HG03432 (cell line): ENCODE data around the gene PARD3.
"Not testable (repeated sequence)": the region's sequence is repeated elsewhere in the genome, so short reads cannot be mapped to it uniquely, and the experiment has no call there.

Experiments used
- ATAC-seq: cut with Tn5 transposase; IDR thresholded peaks from one replicate; pipeline ENCODE4 v1.9.1; 2021; ENCODE audit warnings: mild to moderate bottlenecking, moderate library complexity; ENCODE audit not compliant: unreplicated experiment

PARD3 gene

DNA sequence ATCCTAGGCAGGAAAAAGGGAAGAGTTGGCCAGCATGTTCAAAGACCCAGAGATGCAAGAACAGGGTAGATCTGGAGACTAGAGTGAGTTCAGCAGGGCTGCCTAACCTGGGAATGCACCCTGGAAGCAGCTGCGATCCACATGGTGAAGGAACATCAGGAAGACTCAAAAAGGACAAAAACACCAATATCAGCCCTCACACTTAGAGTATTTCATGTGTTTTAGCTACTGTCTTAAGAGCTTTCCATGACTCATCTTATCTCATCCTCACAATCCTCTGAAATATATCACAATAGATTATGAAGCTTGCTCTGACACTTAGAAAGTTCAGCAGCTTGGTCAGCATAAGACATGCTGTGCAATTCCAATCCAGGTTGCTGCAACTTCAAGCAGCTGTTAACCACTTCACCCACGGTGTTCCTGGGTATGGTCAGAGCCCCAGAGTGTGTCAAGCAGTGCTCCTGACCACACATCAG, 380.9 kb downstream of the PARD3 start:
- no peak for ATAC-seq

DNA sequence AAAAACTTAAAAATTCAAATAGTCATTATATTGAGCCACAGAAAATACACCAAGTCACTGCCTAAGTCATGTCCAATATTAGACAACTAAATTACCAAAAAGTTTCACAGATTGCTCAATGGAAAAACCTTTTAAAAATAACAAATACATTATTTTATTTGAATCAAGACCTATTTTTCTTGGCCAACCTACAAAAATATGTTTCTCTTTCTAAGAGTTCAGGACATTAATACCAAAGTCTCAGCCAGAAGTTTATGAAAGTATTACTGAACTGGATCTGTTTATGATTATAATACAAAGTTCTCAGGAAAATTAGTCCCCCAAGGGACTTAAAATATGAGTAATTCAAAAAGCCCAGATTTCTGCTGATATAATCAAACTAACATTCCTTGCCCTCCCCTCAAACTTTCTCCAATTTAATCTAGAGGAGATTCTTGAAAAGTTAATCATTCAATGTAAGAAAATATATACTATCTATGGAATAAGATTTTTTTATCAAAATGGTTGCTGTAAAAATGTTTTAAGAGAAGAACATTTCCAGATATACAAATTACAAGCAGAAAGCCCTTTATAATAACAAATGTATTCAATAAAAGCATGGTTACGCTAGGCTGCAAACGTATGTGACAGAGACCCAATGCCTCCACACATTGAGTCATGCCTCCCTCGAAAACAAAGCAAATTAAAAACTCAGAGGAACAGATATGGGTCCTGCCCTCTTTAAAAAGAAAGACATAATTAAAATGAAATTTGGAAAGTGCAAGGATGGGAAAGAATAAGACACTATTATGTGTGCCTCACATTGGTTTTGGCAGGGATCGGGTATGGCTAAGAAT, 381.6 kb downstream of the PARD3 start:
- ATAC-seq = no peak

DNA sequence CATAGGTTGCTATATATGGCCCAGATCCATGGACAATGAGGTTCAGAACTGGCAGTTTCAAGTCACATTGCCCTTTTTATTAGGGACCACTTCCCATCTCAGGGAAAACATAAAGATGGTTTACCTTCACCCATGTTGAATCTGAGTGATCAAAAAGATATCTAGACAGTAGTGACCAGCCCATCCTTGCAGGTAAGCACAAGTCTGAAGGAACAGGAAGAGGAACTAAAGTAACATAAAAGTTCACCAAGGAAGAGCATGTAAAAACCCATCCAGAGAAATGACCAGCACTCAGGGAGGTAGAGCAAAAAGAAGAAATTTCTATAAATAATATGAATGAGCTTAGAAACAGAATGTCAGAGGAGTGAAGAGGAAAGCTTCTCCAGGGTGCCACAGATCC, 382.5 kb downstream of the PARD3 start:
- no peak for ATAC-seq

DNA sequence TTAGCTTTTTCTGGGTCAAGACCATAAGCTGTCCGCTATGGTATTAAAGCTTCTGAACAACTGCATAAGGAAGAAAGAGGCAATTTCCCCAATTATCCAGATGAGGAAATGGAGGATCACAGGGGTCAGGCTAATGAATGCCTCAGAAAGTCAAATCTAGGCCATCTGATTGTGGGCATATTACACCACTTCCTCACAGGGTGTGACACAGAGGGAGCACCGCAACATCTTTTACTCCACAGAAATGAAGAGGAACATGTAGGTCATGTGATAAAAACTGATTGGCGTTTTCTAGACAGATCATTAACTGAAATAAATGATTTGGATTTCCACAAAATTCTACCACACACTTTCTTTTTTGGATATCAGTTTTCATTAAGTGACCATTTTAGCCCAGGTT, 384.4 kb downstream of the PARD3 start:
- ATAC-seq = no peak

DNA sequence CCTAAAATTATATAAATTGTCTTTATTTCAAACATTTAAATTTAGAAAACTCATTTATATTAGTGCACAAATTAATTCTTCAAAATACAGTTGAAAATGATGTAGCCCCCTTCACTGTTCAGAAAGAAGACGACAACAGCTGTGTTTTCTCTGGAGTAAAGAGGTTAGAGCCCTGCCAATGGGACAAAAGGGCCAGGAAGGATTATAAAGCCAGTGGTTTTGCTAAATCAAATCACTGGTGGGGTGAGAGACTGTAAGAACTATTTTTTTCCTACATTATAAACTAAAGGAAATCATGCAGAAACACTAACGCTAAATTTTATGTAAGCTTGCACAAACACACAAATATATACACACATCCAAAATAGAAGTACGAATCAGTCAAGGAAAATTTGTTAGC, 386.6 kb downstream of the PARD3 start:
- no peak for ATAC-seq

DNA sequence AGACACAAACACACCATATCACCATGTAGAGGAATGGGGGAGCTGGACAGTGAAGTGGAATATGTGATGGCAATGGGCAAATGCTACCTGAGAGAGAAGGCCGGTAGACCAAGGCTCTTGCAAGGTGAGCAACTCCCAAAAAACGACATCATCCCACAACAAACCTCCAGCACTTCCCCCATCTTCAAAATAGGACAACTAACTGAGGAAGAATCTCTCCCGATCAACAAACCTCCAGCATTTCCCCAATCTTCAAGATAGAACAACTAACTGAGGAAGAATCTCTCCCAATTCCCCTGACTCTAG, 387.2 kb downstream of the PARD3 start:
- no peak for ATAC-seq

DNA sequence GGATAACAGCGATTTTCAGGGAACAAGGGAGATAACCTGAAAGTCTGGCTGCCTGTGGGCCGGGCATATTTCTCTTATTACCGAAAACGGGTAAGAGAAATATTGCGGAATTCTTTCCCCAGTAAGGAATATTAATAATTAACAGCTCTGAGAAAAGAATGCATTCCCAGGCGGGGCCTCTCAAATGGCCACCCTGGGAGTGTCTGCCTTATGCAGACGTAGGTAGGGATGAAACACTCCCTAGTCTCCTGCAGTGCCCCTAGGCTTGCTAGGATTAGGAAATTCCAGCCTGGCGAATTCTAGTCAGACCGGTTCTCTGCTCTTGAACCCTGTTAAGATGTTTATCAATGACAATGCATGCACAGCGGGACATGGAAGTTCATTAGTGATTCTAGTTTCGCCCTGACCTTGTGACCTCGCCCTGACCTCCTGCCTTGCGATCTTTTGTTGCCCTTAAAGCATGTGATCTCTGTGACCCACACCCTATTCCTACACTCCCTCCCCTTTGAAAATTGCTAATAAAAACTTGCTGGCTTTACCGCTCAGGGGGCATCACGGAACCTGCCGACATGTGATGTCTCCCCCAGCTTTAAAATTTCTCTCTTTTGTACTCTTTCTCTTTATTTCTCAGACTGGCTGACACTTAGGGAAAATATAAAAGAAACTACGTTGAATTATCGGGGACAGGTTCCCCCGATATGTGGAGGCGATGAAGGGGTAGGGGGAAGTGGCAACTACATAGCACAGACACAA, 387.8 kb downstream of the PARD3 start:
- not testable (repeated sequence) for ATAC-seq

DNA sequence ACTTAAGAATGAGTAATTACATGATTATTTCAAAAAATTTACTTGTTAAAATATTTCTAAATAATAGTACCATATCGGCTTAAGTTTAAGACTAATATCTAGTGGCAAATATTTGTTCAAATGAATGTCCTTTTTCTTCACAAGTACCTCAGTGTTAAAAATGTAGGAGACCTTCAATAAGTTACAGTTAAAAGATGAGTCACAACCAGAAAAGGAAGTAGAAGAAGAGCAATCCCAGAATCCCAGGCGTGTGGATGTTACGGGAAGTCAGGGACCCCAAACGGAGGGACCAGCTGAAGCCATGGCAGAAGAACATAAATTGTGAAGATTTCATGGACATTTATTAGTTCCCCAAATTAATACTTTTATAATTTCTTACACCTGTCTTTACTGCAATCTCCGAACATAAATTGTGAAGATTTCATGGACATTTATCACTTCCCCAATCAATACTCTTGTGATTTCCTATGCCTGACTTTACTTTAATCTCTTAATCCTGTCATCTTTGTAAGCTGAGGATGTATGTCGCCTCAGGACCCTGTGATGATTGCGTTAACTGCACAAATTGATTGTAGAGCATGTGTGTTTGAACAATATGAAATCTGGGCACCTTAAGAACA, 388.4 kb downstream of the PARD3 start:
- not testable (repeated sequence) for ATAC-seq

DNA sequence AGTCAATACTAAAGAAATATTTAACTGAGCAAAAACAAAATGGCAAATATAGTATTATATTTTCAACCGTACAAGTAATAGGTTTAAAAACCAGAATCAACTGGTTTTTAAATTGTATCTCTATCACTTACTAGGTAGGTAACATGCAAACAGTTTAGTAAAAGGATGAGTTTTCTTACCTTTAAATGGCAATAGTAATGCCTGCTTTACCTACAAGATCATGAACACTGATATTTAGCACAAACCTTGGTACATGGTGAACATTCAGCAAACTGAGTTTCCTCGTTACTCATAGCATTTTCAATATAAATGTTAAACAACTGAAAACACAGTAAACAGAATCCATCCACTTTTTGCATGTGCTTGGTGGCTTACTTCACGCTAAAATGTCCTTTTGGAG, 389.1 kb downstream of the PARD3 start:
- no peak for ATAC-seq

DNA sequence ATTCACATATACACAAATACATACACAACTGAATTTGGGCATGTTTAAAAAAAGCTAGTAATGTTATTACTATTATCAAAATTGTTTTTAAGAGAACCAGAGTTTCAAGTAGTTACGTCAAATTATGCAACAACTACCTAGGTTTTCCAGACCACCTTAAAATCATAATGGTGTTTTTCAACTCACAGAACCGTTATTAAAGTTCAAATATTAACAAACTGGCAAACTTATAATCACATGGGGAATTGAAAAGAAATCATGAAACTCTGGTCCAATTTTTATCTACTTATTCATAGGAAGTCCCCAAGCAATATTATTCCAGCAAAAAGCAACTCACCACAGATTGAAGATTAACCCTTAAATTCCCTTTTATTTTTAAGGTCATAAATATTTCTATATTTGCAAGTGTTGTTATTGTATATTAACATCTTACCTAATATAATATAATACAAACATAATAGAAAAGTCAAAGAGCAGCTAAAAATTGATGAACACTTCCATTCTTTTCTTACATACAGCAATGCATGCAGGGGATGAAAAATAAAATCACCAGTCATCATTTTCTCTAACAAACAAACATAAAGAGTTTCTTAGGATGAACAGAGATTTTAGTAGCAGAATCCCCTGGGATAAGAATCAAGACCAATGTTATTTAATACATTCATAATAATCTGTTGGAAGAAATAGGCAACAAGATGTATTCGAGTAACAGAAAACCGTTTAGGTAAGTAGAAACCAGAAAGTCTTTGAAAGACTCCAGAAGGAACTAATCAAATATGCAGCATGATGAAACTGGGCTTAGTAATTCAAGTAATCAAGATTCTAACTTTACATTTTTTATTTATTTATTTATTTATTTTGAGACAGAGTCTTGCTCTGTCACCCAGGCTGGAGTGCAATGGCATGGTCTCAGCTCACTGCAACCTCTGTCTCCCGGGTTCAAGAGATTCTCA, 391.1 kb downstream of the PARD3 start:
- ATAC-seq = no peak

DNA sequence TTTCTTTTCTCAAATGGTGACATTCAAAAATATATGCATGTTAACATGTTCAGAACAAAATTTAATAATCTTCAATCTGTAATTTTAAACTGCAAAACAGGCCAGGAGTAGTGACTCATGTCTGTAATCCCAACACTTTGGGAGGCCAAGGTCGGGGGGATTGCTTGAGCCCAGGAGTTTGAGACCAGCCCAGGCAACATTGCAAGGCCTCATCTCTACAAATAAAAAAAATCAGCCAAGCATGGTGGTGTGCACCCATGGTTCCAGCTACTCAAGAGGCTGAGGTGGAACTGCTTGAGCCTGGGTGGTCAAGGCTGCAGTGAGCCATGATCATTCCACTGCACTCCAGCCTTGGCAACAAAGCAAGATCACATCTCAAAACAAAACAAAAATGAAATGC, 394.3 kb downstream of the PARD3 start:
- ATAC-seq = no peak

DNA sequence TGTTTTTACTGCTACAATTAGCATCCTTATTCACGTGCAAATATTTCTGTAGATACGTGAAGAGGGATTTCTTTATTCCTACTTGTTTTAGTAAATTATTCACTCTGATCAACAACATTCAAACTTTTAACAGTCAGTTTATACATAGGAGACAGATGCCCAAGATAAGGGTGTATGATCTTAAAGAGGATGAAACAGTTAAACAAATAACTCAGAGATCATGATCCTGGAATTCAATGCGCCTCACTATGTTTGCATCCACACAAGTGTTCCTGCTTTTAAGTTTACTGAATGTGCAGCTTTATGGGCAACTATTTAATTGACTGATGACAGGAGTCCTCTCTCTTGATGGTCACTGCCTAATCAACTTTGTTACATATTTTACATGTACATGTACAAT, 394.8 kb downstream of the PARD3 start:
- no peak for ATAC-seq

DNA sequence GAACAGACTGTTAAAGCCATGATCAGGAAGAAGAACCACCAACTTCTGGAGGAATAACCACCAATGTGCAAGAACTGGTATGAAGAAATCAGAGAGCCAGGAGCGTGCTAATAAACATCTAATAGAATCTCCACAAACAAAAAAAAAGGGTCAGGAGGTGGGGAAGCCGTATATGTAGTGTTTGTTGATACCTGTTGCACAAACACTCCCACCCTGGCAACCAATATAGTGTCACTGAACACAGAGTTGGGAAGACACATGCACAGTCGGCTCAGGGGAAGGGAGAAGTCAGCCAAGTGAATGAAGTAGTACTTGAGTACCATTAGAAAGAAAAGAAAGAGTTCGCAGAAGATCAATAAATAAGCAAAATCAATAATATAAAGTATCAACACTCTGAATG, 400.1 kb downstream of the PARD3 start:
- no peak for ATAC-seq

DNA sequence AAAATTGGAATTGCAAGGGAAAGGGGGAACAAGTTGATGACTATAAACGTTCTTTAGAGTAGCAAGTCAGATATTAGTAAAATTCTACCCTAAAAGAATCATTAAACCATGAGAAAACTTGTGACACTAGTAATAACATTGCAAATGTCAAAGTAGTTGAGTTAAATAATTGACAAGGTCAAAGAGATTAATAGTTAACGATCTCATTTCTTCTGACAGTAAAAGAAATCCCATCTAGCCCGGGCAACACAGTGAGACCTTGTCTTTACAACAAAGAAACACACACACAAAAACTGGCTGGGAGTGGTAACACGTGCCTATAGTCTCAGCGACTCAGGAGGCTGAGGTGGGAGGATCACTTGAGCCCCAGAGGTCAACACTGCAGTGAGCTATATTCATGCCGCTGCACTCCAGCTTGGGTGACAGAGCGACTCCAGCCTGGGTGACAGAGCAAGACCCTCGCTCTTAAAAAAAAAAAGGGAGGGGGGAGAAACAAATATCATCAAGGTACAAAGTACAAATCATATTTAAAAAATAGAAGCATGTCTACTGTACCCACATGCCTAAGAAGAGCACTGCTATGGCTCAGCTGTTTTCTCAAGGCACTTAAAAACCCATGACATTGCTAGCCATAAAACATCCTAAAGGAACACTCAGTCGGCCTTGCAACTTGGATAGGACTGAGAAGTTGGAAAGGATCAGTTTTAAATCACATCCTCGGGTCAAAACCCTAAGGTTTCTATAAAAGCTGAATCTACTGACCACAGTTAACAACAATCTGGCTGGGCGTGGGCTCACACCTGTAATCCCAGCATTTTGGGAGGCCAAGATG, 401.1 kb downstream of the PARD3 start:
- no peak for ATAC-seq

DNA sequence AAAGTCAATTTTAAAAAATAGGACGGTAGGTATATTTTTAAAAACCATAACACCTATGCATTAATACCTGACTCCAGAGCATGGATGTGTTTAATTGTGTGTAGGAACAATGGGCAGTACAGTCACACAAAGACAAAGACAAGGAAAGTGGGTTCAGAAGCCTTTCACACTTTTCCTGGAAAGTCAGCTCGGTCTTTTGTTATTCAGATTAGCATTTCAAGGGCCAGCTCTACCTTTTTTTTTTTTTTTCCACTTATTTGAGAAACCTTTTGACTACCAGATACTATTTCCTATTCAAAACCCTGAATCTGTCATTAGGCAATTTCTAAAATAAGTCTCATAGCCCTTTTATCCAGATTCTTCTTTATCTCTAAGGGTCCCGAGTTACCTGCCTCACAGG, 401.9 kb downstream of the PARD3 start:
- ATAC-seq = no peak

DNA sequence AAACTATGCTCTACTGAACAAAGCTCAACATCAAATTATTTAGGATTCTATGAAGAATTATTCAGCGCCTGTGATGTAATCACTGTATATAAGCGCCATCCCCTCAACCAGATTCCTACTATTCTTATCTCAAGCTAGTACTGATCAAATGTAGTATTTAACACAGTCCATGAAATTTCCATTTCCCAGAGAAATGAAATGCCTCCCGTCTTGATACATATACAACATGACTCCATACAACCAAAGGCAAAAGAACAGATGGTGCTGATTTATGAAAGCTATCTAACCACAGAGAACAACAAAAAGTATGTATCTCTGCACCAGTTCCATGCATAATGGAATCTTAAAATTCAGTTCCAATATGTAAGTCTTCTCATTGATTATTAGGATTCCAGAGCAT, 406.1 kb downstream of the PARD3 start:
- no peak for ATAC-seq

DNA sequence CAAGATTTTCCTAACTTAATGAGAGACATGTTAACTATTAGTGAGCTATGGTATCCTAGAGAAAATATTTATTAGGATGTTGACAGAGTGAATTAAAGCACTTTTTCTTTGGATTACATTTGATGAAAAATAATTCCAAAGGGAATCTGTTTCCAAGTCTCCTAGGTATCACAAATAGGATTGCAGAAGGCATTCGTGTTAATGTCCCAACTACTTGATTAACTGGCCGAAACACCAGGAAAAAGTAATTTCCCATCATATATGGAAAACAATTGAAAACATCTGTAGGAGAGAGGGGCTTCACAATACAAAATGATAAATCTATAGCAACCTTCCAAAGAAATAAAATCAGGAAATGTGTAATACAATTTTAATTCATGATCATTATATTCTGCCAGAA, 406.7 kb downstream of the PARD3 start:
- ATAC-seq = no peak

DNA sequence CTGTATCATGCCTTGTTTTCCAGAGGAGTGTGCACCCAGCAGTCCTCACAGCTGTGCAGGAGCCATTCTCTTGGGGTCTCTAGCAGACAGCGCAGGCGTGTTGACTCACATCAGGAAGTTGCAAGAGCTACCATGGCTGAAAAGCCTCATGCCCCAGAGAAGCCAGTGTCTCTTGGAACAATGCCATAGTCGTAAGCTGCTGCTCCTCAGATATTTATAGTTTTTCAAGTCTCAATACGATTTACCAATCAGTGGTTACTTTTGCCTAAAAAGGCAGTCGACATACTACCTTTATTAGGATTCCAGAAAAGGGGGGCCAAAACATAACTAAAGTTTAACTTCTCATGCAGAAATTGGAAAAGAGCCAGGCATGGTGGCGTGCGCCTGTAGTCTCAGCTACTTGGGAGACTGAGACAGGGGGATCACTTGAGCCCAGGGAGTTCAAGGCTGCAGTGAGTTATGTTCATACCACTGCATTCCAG, 407.7 kb downstream of the PARD3 start:
- no peak for ATAC-seq

DNA sequence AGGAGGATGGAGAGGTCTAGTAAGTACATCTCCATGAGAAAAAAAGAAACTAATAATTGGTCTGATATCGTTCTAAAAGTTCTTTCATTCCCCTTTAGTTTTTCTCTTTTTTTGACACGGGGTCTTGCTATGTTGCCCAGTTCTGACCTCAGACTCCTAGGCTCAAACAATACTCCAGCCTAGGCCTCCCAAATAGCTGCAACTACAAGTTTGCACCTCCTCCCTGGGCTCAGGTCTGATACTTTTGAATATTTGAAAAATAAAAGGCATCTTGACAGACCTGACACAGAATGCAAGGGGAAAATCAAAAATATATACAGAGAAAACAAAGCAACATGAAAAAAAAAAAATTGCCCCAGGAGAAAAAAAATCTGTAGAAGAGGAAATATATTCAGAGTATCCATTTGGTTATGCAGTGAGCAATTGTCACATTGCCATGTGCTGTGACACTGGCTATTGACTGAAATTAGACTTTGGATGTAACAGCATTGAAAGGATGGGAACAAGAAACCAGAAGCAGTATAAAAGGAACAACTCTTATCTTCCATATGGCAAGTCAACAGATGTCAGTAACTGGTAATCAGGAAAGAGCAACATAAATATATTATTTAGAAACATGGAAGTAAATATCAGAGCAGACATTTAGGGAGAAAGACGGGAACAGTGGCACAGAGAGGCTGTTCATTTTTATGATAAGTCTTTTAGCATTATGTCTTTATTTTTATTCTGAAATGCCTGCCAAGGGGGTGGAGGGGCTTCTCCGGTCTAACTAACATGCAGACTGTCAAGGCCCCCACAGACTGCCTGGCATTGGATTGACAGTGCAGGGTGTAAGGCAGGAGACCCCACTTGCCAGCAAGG, 408.4 kb downstream of the PARD3 start:
- ATAC-seq = no peak
